ENCODE data around the gene C9orf43.

DNA sequence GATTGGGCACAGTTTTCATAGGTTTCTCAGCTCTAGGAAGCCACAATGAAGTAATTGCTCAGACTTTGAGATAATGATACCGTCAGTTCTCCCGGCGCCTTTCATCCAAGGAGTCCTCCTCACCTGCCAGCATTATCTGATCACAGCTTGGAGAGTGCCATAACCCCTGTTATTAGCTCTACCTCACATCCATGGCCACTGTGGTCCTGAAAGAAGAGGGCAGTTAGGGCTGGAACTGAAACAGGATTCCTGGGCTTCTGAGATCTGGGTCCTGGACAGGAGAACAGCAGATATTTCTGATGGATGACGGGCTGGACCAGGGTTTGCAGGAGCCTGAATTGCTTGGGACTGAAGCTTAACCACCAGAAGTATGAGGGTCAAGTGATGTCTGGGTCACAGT lies 66.5 kb downstream of the C9orf43 start:
- TF ChIP-seq, protein P1, sequence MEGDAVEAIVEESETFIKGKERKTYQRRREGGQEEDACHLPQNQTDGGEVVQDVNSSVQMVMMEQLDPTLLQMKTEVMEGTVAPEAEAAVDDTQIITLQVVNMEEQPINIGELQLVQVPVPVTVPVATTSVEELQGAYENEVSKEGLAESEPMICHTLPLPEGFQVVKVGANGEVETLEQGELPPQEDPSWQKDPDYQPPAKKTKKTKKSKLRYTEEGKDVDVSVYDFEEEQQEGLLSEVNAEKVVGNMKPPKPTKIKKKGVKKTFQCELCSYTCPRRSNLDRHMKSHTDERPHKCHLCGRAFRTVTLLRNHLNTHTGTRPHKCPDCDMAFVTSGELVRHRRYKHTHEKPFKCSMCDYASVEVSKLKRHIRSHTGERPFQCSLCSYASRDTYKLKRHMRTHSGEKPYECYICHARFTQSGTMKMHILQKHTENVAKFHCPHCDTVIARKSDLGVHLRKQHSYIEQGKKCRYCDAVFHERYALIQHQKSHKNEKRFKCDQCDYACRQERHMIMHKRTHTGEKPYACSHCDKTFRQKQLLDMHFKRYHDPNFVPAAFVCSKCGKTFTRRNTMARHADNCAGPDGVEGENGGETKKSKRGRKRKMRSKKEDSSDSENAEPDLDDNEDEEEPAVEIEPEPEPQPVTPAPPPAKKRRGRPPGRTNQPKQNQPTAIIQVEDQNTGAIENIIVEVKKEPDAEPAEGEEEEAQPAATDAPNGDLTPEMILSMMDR (IDR thresholded peaks at IDR 0.05) = no peak
- TF ChIP-seq POLR2A (IDR thresholded peaks at IDR 0.05) = no peak

Data from upper lobe of left lung (tissue), 4 donors.